Heart left ventricle (tissue), 16 donors: ENCODE measurements around the gene MLLT3. TPM values are rescaled to one million over a fixed set of nuclear protein-coding genes. Genes with fewer than 3 reads are reported as not detected.

Experiments
- ATAC-seq, 4 donors: fragments of 200-7000 bp; cut with Tn5 transposase; one replicate each; pipeline ENCODE4 v1.9.1; 2020 to 2022; ENCODE audit warnings: moderate library complexity in 4 of 4, mild to moderate bottlenecking in 3 of 4, moderate number of reproducible peaks in 1 of 4
- DNase-seq, 5 donors: peaks; one replicate each; pipeline ENCODE4 v3.0.0-alpha.2; 2020
- H3K27ac ChIP-seq, 12 donors: fragments of 200-600 bp; sonication (generic) in 4 of 12; one replicate each; pipeline versions ENCODE4 v1.5.0 to v1.8.0; 2016 to 2022; ENCODE audit warnings: mild to moderate bottlenecking in 2 of 12
- H3K27me3 ChIP-seq, 9 donors: fragments of 200-600 bp; sonication (generic) in 2 of 9; one replicate each; pipeline versions ENCODE4 v1.5.1 to v1.8.0; 2016 to 2022; ENCODE audit warnings: mild to moderate bottlenecking in 3 of 9
- H3K36me3 ChIP-seq, 9 donors: fragments of 200-600 bp; sonication (generic) in 2 of 9; one replicate each; pipeline versions ENCODE4 v1.5.0 to v1.8.0; 2018 to 2022; ENCODE audit warnings: mild to moderate bottlenecking in 2 of 9
- H3K4me1 ChIP-seq, 12 donors: fragments of 200-600 bp; sonication (generic) in 4 of 12; one replicate each; pipeline versions ENCODE4 v1.5.0 to v1.8.0; 2016 to 2022; ENCODE audit warnings: mild to moderate bottlenecking in 3 of 12
- H3K4me3 ChIP-seq, 12 donors: fragments of 200-600 bp; sonication (generic) in 4 of 12; one replicate each; pipeline versions ENCODE4 v1.5.0 to v1.8.0; 2017 to 2022; ENCODE audit warnings: mild to moderate bottlenecking in 9 of 12, moderate library complexity in 4 of 12
- H3K9me3 ChIP-seq, 12 donors: fragments of 200-600 bp; sonication (generic) in 4 of 12; one replicate each; pipeline versions ENCODE4 v1.5.0 to v1.8.0; 2016 to 2022; ENCODE audit warnings: mild to moderate bottlenecking in 1 of 12
- CTCF ChIP-seq, 12 donors: fragments of 200-600 bp; sonication (generic) in 4 of 12; IDR thresholded peaks; one replicate each; pipeline versions ENCODE4 v1.5.0 to v1.8.0; 2018 to 2022; ENCODE audit warnings: antibody characterized with exemption in 12 of 12, mild to moderate bottlenecking in 5 of 12
- POLR2A ChIP-seq, 2 donors: fragments of 450-650 bp; IDR thresholded peaks; one replicate each; pipeline ENCODE4 v1.6.1; 2017; ENCODE audit warnings: antibody characterized with exemption in 2 of 2, mild to moderate bottlenecking in 2 of 2, moderate library complexity in 2 of 2
- WGBS, 4 donors: extraction: QIAGEN DNeasy Blood & Tissue Kit in 2 of 4; methylation state at CpG; one replicate each; pipeline versions ENCODE4 v1.1.5 to v1.1.7; 2013 to 2018; 5-methylcytosine and 5-hydroxymethylcytosine counted together
- intact Hi-C, 10 donors: fragments of 100-400 bp; cut with DNase I; formaldehyde crosslinking; loops; one replicate each; pipeline versions ENCODE4 v1.11.1 to v1.14.2; 2022
- polyA plus RNA-seq, 2 donors: library from polyadenylated mRNA; stranded (reverse); fragments of 200-250 nt; gene quantifications; one replicate each; pipeline ENCODE4 v1.2.3, GENCODE V29; 2013
- total RNA-seq, 9 donors: library from RNA; depleted of rRNA in 2 of 9; stranded (reverse); fragments of >200 nt in 2 of 9; fragmentation: NEBNext Ultra II Directional in 3 of 9; extraction: Animal tissue kit (Norgen Biotek cat#: 25700) in 3 of 9; gene quantifications; one replicate each; pipeline versions ENCODE4 v1.1.0 to v1.2.4, GENCODE V29; 2016 to 2023
- donor health status: ischemic (EF 13 %, LVEDD 7.1; RV severe dilation, severe dysfunction).
- donor health status: healthy with polysubstance abuse.
- donor health status: DM: no; HTN: yes; CAD: no.
- donor health status: DM: no; HTN: no; CAD: no.
- donor health status: ischemic (EF 25% LVEDD 6.9; RV normal size, moderate dysfunction).
- donor health status: ischemic (EF 25% LVEDD 5.7; RV mildly dilated, moderate dysfunction).
- donor health status: healthy.
- donor health status: DM: yes; HTN: yes; CAD: no.
- donor health status: ischemic (EF 35%, LVEDD 5.7; RV mildly dilated, moderate dysfunction).
- donor health status: nonischemic (EF 11% LVEDD 7.7; RV severe dilation, severe dysfunction).
- donor health status: DM: yes; HTN: yes; CAD: no.
- donor health status: PGD.
- donor health status: ischemic (EF 29% LVEDD 5.4; RV normal size, mild dysfunction).
- donor health status: nonischemic (EF 23%, LVEDD 6.1; RV moderate dilation, normal function).

MLLT3 gene
- total and polyA plus RNA-seq, 11 donors, result 7.5 to 21.0 (median 15.3) TPM

- Histone ChIP-seq H3K36me3 (no peaks in the 10 kb centered on the region), H3K4me3 (no peak overlapping the region), H3K27ac (no peak overlapping the region), H3K4me1 (peaks cover 0 to 36% (median 22%) of the 10 kb centered on the region in 12 donors), H3K27me3 (no peaks in the 10 kb centered on the region), H3K9me3 (no peaks in the 10 kb centered on the region)
- WGBS, 4 donors, result 91 to 95% (median 93%) methylated on average over 3 of the region's 3 CpGs
- no peak for ATAC-seq
- no peak for DNase-seq
- intact Hi-C loops, result no loop called here
- no peak for TF ChIP-seq POLR2A (IDR thresholded peaks at IDR 0.05)
- TF ChIP-seq CTCF (IDR thresholded peaks at IDR 0.05), result no peak
Observed at GRCh38 chr9:20561531-20561930, 60.8 kb downstream of the MLLT3 start.

- no peak for DNase-seq
- no peak for ATAC-seq
- intact Hi-C loops, result loop anchor here in 3 of 10 donors (5.0 to 10.0 kb wide), 2 partner anchors 55 to 63 kb away; partner anchors contain the start of gene MLLT3 (in 1 of the 3)
- H3K9me3 ChIP-seq, result no peaks in the 10 kb centered on the region
- peaks cover 0 to 46% (median 22%) of the 10 kb centered on the region in 12 donors for H3K4me1 ChIP-seq
- TF ChIP-seq POLR2A (IDR thresholded peaks at IDR 0.05), result no peak
- no peak for TF ChIP-seq CTCF (IDR thresholded peaks at IDR 0.05)
- H3K27ac ChIP-seq, result no peak overlapping the region
- no peaks in the 10 kb centered on the region for H3K36me3 ChIP-seq
- no peaks in the 10 kb centered on the region for H3K27me3 ChIP-seq
- no peak overlapping the region for H3K4me3 ChIP-seq
- 55 to 83% (median 65%) methylated on average over 1 of the region's 1 CpG for WGBS, 4 donors
Observed at GRCh38 chr9:20559231-20559890, 62.9 kb downstream of the MLLT3 start.

GRCh38 chr9:20558566-20559016, 63.7 kb downstream of the MLLT3 start:
- no peak for DNase-seq
- no peaks in the 10 kb centered on the region for H3K27me3 ChIP-seq
- ATAC-seq, result peak in 1 of 4 donors; percentile 49
- no peak overlapping the region for H3K4me3 ChIP-seq
- 65 to 95% (median 73%) methylated on average over 2 of the region's 2 CpGs for WGBS, 4 donors
- no peaks in the 10 kb centered on the region for H3K9me3 ChIP-seq
- no peaks in the 10 kb centered on the region for H3K36me3 ChIP-seq
- TF ChIP-seq POLR2A (IDR thresholded peaks at IDR 0.05) (no peak), CTCF (IDR thresholded peaks at IDR 0.05) (no peak)
- intact Hi-C loops, result loop anchor here in 3 of 10 donors (5.0 to 10.0 kb wide), 2 partner anchors 56 to 64 kb away; partner anchors contain the start of gene MLLT3 (in 1 of the 3)
- peaks cover 0 to 50% (median 25%) of the 10 kb centered on the region in 12 donors for H3K4me1 ChIP-seq
- no peak overlapping the region for H3K27ac ChIP-seq

GRCh38 chr9:20557890-20558565, 64.3 kb downstream of the MLLT3 start:
- H3K27me3 ChIP-seq, result no peaks in the 10 kb centered on the region
- intact Hi-C loops, result loop anchor here in 3 of 10 donors (5.0 to 10.0 kb wide), 2 partner anchors 57 to 64 kb away; partner anchors contain the start of gene MLLT3 (in 1 of the 3)
- no peaks in the 10 kb centered on the region for H3K36me3 ChIP-seq
- no peak overlapping the region for H3K4me3 ChIP-seq
- no peaks in the 10 kb centered on the region for H3K9me3 ChIP-seq
- 33 to 64% (median 41%) methylated on average over 5 of the region's 5 CpGs for WGBS, 4 donors
- no peak for TF ChIP-seq POLR2A (IDR thresholded peaks at IDR 0.05)
- no peak overlapping the region for H3K27ac ChIP-seq
- peaks cover 0 to 51% (median 28%) of the 10 kb centered on the region in 12 donors for H3K4me1 ChIP-seq
- DNase-seq, result no peak
- ATAC-seq, result peak in 1 of 4 donors; percentile 30
